Liver (tissue), 3 donors: ENCODE data around the gene HYCC2.

Source experiments
- MAX ChIP-seq: IDR thresholded peaks from 2 replicates; pipeline ENCODE4 v1.6.1; 2016; ENCODE audit warnings: antibody characterized with exemption
- RAD21 ChIP-seq, 2 donors: IDR thresholded peaks; 2 replicates each; pipeline ENCODE4 v1.6.1; 2016; ENCODE audit warnings: antibody characterized with exemption in 2 of 2, mild to moderate bottlenecking in 2 of 2
- SP1 ChIP-seq: IDR thresholded peaks from 2 replicates; pipeline ENCODE4 v1.6.1; 2018; ENCODE audit warnings: antibody characterized with exemption, mild to moderate bottlenecking
- TAF1 ChIP-seq: conservative IDR thresholded peaks from 2 replicates; pipeline ENCODE4 v1.6.1; 2016; ENCODE audit warnings: antibody characterized with exemption, mild to moderate bottlenecking
- TF ChIP-seq, protein P1 (sequence below): IDR thresholded peaks from 2 replicates; pipeline ENCODE4 v1.6.1; 2016; ENCODE audit warnings: antibody characterized with exemption, mild to moderate bottlenecking
- TF ChIP-seq, protein P2 (sequence below): fragments of 150-350 bp; IDR thresholded peaks from 2 replicates; pipeline ENCODE4 v1.5.1; 2017; ENCODE audit warnings: improper control_type of control experiment, low read depth, low read length; ENCODE audit not compliant: missing input control
- donor health status: healthy.
- donor health status: healthy.

DNA sequence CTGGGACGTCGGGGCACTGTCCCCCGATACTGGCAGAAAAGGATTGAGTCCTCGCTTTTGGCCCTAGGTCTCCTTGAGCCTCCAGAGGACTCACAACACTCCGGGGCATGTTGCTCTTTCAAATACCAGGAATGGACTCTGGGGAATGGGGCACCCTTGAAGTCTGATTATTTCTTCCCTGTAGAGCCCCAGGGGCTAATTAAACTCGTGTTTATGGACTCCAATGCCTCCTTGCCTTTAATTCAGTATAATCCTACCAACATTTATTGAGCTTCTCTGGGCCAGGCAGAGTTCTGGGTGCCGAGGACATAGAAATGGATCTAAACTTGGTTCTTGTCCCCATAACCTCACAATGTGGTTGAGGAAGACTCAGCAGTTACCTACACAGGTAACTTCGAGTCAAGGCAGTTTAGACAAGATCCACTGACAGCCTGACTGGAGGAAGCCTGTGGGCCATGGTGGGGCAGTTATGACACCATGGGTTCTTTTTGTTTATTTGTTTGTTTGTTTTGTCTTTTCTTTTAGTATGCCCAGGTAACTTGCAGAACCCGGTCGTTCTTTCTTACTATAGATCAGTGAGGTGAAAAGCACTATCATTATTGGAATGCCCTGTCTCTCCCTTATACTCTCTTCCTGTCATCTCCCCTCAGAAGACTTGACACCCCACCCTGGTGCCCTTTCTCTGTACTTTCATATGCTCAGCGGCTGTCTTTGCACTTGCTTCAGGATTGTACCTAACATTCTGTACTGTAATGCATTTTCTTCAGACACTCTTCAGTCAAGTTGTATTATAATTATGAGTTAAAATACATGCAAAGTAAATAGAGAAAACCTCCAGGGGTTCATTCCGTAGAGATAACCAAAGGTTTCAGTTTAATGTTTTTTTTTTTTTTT lies 47.7 kb upstream of the HYCC2 start:
- TF ChIP-seq SP1: no peak
- TF ChIP-seq, protein P1, sequence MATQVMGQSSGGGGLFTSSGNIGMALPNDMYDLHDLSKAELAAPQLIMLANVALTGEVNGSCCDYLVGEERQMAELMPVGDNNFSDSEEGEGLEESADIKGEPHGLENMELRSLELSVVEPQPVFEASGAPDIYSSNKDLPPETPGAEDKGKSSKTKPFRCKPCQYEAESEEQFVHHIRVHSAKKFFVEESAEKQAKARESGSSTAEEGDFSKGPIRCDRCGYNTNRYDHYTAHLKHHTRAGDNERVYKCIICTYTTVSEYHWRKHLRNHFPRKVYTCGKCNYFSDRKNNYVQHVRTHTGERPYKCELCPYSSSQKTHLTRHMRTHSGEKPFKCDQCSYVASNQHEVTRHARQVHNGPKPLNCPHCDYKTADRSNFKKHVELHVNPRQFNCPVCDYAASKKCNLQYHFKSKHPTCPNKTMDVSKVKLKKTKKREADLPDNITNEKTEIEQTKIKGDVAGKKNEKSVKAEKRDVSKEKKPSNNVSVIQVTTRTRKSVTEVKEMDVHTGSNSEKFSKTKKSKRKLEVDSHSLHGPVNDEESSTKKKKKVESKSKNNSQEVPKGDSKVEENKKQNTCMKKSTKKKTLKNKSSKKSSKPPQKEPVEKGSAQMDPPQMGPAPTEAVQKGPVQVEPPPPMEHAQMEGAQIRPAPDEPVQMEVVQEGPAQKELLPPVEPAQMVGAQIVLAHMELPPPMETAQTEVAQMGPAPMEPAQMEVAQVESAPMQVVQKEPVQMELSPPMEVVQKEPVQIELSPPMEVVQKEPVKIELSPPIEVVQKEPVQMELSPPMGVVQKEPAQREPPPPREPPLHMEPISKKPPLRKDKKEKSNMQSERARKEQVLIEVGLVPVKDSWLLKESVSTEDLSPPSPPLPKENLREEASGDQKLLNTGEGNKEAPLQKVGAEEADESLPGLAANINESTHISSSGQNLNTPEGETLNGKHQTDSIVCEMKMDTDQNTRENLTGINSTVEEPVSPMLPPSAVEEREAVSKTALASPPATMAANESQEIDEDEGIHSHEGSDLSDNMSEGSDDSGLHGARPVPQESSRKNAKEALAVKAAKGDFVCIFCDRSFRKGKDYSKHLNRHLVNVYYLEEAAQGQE: no peak
- no peak for TF ChIP-seq TAF1
- no peak for TF ChIP-seq RAD21 (IDR thresholded peaks at IDR 0.05)
- TF ChIP-seq, protein P2, sequence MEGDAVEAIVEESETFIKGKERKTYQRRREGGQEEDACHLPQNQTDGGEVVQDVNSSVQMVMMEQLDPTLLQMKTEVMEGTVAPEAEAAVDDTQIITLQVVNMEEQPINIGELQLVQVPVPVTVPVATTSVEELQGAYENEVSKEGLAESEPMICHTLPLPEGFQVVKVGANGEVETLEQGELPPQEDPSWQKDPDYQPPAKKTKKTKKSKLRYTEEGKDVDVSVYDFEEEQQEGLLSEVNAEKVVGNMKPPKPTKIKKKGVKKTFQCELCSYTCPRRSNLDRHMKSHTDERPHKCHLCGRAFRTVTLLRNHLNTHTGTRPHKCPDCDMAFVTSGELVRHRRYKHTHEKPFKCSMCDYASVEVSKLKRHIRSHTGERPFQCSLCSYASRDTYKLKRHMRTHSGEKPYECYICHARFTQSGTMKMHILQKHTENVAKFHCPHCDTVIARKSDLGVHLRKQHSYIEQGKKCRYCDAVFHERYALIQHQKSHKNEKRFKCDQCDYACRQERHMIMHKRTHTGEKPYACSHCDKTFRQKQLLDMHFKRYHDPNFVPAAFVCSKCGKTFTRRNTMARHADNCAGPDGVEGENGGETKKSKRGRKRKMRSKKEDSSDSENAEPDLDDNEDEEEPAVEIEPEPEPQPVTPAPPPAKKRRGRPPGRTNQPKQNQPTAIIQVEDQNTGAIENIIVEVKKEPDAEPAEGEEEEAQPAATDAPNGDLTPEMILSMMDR: no peak
- TF ChIP-seq MAX: no peak
